Measurements from ENCODE around the gene CR1.

GRCh38 chr1:207454046-207454964 is 41.7 kb upstream of the CR1 start, which contains the start of gene CR2:
- TF ChIP-seq CTCF (IDR thresholded peaks at IDR 0.05; ENCODE audit: extremely low read depth in 1 of 2, insufficient read depth in 1 of 2, low read depth in 1 of 2, low read length in 2 of 2) = no peak
- TF ChIP-seq GATA2 (IDR thresholded peaks at IDR 0.05; ENCODE audit: insufficient read depth, insufficient read length, low read depth, low read length) = no peak
